DMS153 (cell line): ENCODE data around the gene OR7G1.
"Not testable (repeated sequence)": the region's sequence is repeated elsewhere in the genome, so short reads cannot be mapped to it uniquely, and the experiment has no call there.

Experiments
- DNase-seq: peaks from one replicate; lab custom pipeline; 2025; lab: John Stamatoyannopoulos, UW

The OR7G1 gene

DNA sequence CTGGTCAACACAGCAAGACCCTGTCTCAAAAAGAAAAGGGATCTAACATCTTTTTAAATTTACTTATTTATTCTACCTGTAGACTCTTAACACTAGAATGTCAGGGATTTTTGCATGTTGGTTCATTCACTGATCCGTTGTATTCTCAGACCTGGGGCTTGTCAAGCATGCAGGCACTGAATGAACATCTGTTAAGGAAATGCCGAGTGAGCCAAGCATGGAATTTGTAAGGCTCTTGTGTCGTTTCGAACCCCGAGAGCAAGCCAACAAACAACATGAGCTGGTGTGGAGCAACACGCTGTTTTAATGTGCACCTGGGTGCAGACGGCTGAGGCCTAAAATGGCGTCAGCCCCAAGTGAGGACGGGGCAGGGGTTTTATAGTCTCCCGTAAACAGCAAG, 38.7 kb downstream of the OR7G1 start:
- no peak for DNase-seq

DNA sequence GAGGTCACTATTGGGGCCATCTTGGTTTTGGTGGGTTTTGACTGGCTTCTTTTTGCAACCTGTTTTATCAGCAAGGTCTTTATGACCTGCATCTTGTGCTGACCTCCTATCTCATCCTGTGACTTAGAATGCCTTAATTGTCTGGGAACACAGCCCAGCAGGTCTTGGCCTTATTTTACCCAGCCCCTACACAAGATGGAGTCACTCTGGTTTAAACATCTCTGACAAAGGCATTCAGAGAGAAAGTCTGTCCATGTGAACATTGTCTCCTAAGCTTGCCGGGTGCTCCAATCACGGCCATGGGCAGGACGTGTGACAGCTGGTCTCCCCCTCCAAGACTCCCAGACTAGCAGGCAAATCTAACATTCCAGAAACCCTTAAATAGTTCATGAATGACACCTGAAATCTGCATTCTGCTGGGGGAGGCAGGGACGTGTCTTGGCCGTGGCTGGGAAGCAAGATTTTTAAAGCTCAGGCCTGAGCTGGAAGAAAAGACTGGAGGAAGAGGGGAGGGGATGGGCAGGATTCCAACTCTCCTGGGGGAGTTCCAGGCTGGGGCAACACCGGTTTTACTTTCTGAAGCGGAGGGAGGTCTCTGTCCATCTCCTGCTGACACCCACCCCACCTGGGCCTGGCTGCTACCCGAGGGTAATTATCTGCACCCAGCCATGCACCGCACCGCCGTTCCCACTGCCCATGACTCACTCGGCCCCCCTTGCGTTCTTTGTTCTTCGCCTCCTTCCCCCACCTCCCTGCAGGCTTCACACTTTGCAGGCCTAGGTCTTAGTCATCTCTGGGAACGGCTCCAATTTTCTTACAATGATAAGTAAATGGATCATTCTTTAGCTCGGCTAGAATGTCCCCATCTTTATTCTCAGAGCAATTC, 40.3 kb downstream of the OR7G1 start:
- DNase-seq, result peak; percentile 1

DNA sequence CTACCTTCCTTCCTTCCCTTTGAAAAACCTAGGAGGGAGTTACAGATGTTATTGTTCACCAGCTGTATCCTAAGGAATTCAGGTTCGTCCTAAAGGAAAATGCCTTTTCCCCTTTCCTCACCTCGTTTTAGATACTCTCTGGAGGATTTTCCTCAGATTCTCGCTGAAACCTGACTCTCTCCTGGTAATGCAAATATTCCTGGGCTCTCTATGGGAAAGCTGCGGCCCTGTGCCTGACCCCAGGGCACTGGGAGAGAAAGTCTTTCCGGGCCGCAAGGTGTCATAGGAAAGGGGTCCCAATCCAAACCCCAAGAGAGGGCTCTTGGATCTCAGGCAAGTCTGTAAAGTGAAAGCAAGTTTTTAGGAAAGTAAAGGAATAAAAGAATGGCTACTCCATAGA, 41.8 kb downstream of the OR7G1 start:
- no peak for DNase-seq

DNA sequence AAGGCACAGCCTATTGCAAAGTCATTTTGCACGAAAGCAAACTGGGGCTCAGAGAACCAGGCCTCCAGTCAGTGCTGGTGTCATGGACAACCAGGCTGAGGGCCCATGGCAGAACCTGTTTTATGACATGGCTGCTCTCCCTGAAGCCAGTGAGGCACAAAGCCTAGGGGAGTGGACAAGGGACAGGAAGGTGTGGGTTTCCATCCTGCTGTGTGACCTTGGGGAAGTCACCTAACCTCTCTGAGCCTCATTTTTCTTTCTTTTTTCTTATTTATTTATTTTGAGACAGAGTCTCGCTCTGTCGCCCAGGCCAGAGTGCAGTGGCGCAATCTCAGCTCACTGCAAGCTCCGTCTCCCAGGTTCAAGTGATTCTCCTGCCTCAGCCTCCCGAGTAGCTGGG, 43.8 kb downstream of the OR7G1 start:
- DNase-seq, result not testable (repeated sequence)

DNA sequence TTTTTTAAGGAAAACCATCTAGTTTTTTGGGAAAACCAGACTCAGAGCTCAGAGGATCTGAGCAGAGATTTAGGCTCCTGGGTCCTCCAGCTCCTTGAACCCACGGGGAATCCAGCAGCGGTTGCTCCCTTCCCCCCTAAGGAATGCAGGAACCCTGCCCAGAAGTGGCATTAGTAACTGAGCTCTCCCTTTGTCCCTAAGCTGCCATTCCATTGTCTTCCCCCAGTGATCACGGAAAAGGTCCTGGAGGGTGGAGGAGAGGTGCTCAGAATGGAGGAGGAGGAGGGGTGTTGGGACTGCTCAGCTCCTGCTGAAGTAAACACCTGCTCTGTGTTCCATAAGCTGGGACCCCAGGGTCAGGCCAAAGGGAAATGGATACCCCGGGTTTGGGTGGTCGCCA, 45.5 kb downstream of the OR7G1 start:
- no peak for DNase-seq

DNA sequence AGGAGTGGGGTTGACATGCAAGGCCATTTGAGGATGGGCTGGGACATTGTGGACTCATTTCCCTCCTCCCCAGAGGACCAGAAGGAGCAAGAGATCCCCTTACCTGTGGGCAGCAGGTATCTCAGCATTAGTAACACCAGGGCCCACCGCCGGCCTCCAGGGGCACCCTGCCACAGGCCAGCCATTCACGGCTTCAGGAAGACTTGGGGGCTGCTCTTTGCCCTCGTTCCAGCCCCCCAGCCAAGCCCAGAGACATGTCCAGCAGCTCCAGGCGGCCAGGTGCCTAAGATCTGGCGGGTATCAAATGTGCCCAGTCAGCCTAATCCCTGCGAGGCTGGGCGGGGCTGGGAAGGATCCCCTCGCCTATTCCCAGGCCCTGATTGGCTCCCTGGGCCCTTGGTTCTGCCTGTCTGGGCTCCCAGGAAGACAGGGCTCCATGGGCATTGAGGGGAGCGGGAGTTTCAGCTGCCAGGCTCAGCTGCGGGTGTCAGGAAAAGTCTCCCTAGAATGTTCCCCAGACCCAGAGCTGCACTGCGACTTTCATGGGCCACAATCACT, 50.0 kb downstream of the OR7G1 start:
- DNase-seq, result no peak
